Muscle layer of colon (tissue), 2 donors: ENCODE data around the gene COX6B1.
A peak's percentile ranks its signal among the peaks of the same experiment; 100 is the strongest.

Experiments used
- H3K27ac ChIP-seq: one replicate; pipeline ENCODE4 v1.7.0; 2013; ENCODE audit warnings: low read depth, mild to moderate bottlenecking, low read length, moderate library complexity
- H3K27me3 ChIP-seq, 2 donors: one replicate each; pipeline ENCODE4 v1.7.0; 2013; ENCODE audit warnings: low read length in 2 of 2, mild to moderate bottlenecking in 2 of 2; ENCODE audit not compliant: insufficient read depth in 2 of 2, control insufficient read depth in 1 of 2
- H3K36me3 ChIP-seq: one replicate; pipeline ENCODE4 v1.7.0; 2013; ENCODE audit warnings: mild to moderate bottlenecking, low read length; ENCODE audit not compliant: insufficient read depth
- H3K4me1 ChIP-seq: one replicate; pipeline ENCODE4 v1.7.0; 2013; ENCODE audit warnings: mild to moderate bottlenecking, low read length; ENCODE audit not compliant: insufficient read depth
- H3K4me3 ChIP-seq, 2 donors: one replicate each; pipeline ENCODE4 v1.7.0; 2013; ENCODE audit warnings: low read length in 2 of 2, low read depth in 1 of 2, mild to moderate bottlenecking in 1 of 2, moderate library complexity in 1 of 2
- H3K9ac ChIP-seq: one replicate; pipeline ENCODE4 v1.7.0; 2013; ENCODE audit warnings: low read length
- H3K9me3 ChIP-seq: one replicate; pipeline ENCODE4 v1.7.0; 2013; ENCODE audit warnings: mild to moderate bottlenecking, low read length
- donor health status: abdominal sarcoma.
- donor health status: Adenocarcinoma of cecum.

The COX6B1 gene

GRCh38 chr19:35618857-35619256, 29.3 kb upstream of the COX6B1 start:
- no peak overlapping the region for H3K4me3 ChIP-seq
- H3K36me3 ChIP-seq, result no peaks in the 10 kb centered on the region
- no peak overlapping the region for H3K27ac ChIP-seq
- no peak overlapping the region for H3K9ac ChIP-seq
- H3K4me1 ChIP-seq, result no peaks in the 10 kb centered on the region
- no peaks in the 10 kb centered on the region for H3K27me3 ChIP-seq
- H3K9me3 ChIP-seq, result no peaks in the 10 kb centered on the region

- Histone ChIP-seq H3K9me3 (no peaks in the 10 kb centered on the region), H3K4me1 (no peaks in the 10 kb centered on the region), H3K27me3 (no peaks in the 10 kb centered on the region), H3K9ac (no peak overlapping the region), H3K4me3 (no peak overlapping the region), H3K27ac (no peak overlapping the region), H3K36me3 (no peaks in the 10 kb centered on the region)
Measured at GRCh38 chr19:35619290-35619923, 28.7 kb upstream of the COX6B1 start.

GRCh38 chr19:35620001-35620400, 28.1 kb upstream of the COX6B1 start:
- H3K9ac ChIP-seq, result no peak overlapping the region
- no peak overlapping the region for H3K4me3 ChIP-seq
- H3K27me3 ChIP-seq, result no peaks in the 10 kb centered on the region
- H3K27ac ChIP-seq, result no peak overlapping the region
- H3K4me1 ChIP-seq, result no peaks in the 10 kb centered on the region
- no peaks in the 10 kb centered on the region for H3K36me3 ChIP-seq
- no peaks in the 10 kb centered on the region for H3K9me3 ChIP-seq

- Histone ChIP-seq H3K27ac (no peak overlapping the region), H3K9ac (no peak overlapping the region), H3K9me3 (no peaks in the 10 kb centered on the region), H3K36me3 (no peaks in the 10 kb centered on the region), H3K4me1 (no peaks in the 10 kb centered on the region), H3K27me3 (no peaks in the 10 kb centered on the region), H3K4me3 (no peak overlapping the region)
Measured at GRCh38 chr19:35621708-35622107, 26.4 kb upstream of the COX6B1 start.

GRCh38 chr19:35622750-35623149, 25.4 kb upstream of the COX6B1 start:
- no peaks in the 10 kb centered on the region for H3K4me1 ChIP-seq
- H3K9me3 ChIP-seq, result no peaks in the 10 kb centered on the region
- no peak overlapping the region for H3K4me3 ChIP-seq
- H3K36me3 ChIP-seq, result no peaks in the 10 kb centered on the region
- no peaks in the 10 kb centered on the region for H3K27me3 ChIP-seq
- no peak overlapping the region for H3K9ac ChIP-seq
- no peak overlapping the region for H3K27ac ChIP-seq

GRCh38 chr19:35623327-35624010, 24.7 kb upstream of the COX6B1 start:
- H3K27me3 ChIP-seq, result no peaks in the 10 kb centered on the region
- no peaks in the 10 kb centered on the region for H3K36me3 ChIP-seq
- no peaks in the 10 kb centered on the region for H3K9me3 ChIP-seq
- H3K4me1 ChIP-seq, result no peaks in the 10 kb centered on the region
- H3K27ac ChIP-seq, result no peak overlapping the region
- no peak overlapping the region for H3K4me3 ChIP-seq
- H3K9ac ChIP-seq, result no peak overlapping the region

- H3K36me3 ChIP-seq, result peaks cover 30% of the 10 kb centered on the region
- H3K4me1 ChIP-seq, result peaks cover 8% of the 10 kb centered on the region
- peak overlapping the region; percentile 85 to 98 for H3K4me3 ChIP-seq
- H3K27ac ChIP-seq, result peak overlapping the region; percentile 98
- H3K27me3 ChIP-seq, result no peaks in the 10 kb centered on the region
- no peaks in the 10 kb centered on the region for H3K9me3 ChIP-seq
- H3K9ac ChIP-seq, result peak overlapping the region; percentile 89
Measured at GRCh38 chr19:35628264-35628564, 19.9 kb upstream of the COX6B1 start.

- peaks cover 8% of the 10 kb centered on the region for H3K4me1 ChIP-seq
- H3K27me3 ChIP-seq, result no peaks in the 10 kb centered on the region
- peaks cover 34% of the 10 kb centered on the region for H3K36me3 ChIP-seq
- peak within 1 kb of the TSS; percentile 97 to 98 for H3K4me3 ChIP-seq
- H3K27ac ChIP-seq, result peak within 1 kb of the TSS; percentile 98
- H3K9me3 ChIP-seq, result no peaks in the 10 kb centered on the region
- peak within 1 kb of the TSS; percentile 96 for H3K9ac ChIP-seq
Measured at GRCh38 chr19:35628565-35629331, 19.4 kb upstream of the COX6B1 start, which contains the start of gene RBM42. Gene RBM42 (plus strand): TSS chr19:35629036. CDS start chr19:35629154, 118 bp downstream.

- Histone ChIP-seq H3K4me1 (peaks cover 8% of the 10 kb centered on the region), H3K27ac (peak overlapping the region; percentile 98), H3K9me3 (no peaks in the 10 kb centered on the region), H3K9ac (peak overlapping the region; percentile 96), H3K4me3 (peak overlapping the region; percentile 97 to 98), H3K36me3 (peaks cover 38% of the 10 kb centered on the region), H3K27me3 (no peaks in the 10 kb centered on the region)
Measured at GRCh38 chr19:35629332-35629633, 18.8 kb upstream of the COX6B1 start.

- peaks cover 68% of the 10 kb centered on the region for H3K36me3 ChIP-seq
- H3K4me1 ChIP-seq, result peaks cover 8% of the 10 kb centered on the region
- no peaks in the 10 kb centered on the region for H3K27me3 ChIP-seq
- H3K27ac ChIP-seq, result no peak overlapping the region
- no peak overlapping the region for H3K4me3 ChIP-seq
- no peak overlapping the region for H3K9ac ChIP-seq
- no peaks in the 10 kb centered on the region for H3K9me3 ChIP-seq
Measured at GRCh38 chr19:35633727-35634440, 14.2 kb upstream of the COX6B1 start.

- no peak overlapping the region for H3K9ac ChIP-seq
- no peaks in the 10 kb centered on the region for H3K27me3 ChIP-seq
- no peaks in the 10 kb centered on the region for H3K4me1 ChIP-seq
- no peak overlapping the region for H3K4me3 ChIP-seq
- H3K36me3 ChIP-seq, result peaks cover 53% of the 10 kb centered on the region
- no peak overlapping the region for H3K27ac ChIP-seq
- H3K9me3 ChIP-seq, result no peaks in the 10 kb centered on the region
Measured at GRCh38 chr19:35636651-35637050, 11.5 kb upstream of the COX6B1 start.
